Effector memory CD4-positive, alpha-beta T cell (primary cell): ENCODE data around the gene SEBOX.

Experiments used
- DNase-seq, 3 donors: peaks; one replicate each; pipeline ENCODE4 v3.0.0-alpha.2; 2020
- H3K27ac ChIP-seq: 2 replicates; pipeline ENCODE4 v1.7.0; 2013; ENCODE audit warnings: mild to moderate bottlenecking, low read length, moderate library complexity; ENCODE audit not compliant: insufficient read depth, poor library complexity, severe bottlenecking
- H3K27me3 ChIP-seq: replicated peaks from 2 replicates; pipeline ENCODE4 v1.7.0; 2013; ENCODE audit warnings: mild to moderate bottlenecking, low read length; ENCODE audit not compliant: insufficient read depth, control insufficient read depth, poor library complexity, severe bottlenecking
- H3K36me3 ChIP-seq: 2 replicates; pipeline ENCODE4 v1.7.0; 2013; ENCODE audit warnings: mild to moderate bottlenecking, low read length, moderate library complexity; ENCODE audit not compliant: control insufficient read depth, insufficient read depth
- H3K4me1 ChIP-seq: 2 replicates; pipeline ENCODE4 v1.7.0; 2013; ENCODE audit warnings: low read length, mild to moderate bottlenecking; ENCODE audit not compliant: control insufficient read depth, insufficient read depth, poor library complexity, severe bottlenecking
- H3K4me3 ChIP-seq: 2 replicates; pipeline ENCODE4 v1.7.0; 2013; ENCODE audit warnings: low read length, low read depth, mild to moderate bottlenecking; ENCODE audit not compliant: insufficient read depth, poor library complexity, severe bottlenecking
- H3K9me3 ChIP-seq: 2 replicates; pipeline ENCODE4 v1.7.0; 2013; ENCODE audit warnings: mild to moderate bottlenecking, low read length, moderate library complexity; ENCODE audit not compliant: control insufficient read depth

The SEBOX gene

DNA sequence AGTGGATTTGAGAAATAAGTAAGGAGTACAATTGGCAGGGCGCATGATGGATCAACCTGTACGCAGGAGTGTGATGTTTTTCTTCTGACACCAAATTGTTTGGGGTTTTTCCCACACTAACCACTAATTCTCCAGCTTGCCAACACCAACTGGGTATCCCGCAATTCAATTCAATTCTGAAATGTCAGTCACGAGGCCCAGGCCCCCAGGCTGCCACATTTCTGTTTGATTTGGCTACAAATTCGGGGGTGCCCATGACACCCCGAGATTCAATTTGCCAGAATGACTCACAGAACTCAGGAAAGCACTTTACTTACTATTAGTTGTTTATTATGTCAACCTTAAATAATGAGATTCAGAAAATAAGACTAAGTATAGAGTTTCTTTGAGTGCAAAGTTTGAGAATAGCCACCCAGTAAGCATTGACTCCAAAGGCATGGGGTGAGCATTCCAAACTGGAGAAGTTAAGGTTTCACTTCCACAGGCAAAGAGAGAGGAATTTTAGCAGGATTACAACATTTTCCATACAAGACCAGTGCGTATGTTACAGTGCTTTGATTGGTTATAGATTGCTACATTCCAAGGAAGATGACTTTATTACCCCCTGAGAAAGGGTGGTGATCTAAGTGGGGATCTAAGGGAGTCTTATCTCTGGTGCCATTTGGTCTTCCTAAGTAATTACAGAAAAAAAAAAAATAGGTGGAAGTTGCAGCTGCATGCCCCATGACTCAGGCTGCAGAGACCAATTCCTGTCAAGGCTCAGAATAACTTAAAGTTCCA, 29.5 kb upstream of the SEBOX start:
- Histone ChIP-seq H3K27me3 (no peaks in the 10 kb centered on the region), H3K36me3 (peaks cover 48% of the 10 kb centered on the region), H3K9me3 (no peaks in the 10 kb centered on the region), H3K27ac (no peak overlapping the region), H3K4me1 (no peaks in the 10 kb centered on the region), H3K4me3 (no peak overlapping the region)
- DNase-seq, result no peak

DNA sequence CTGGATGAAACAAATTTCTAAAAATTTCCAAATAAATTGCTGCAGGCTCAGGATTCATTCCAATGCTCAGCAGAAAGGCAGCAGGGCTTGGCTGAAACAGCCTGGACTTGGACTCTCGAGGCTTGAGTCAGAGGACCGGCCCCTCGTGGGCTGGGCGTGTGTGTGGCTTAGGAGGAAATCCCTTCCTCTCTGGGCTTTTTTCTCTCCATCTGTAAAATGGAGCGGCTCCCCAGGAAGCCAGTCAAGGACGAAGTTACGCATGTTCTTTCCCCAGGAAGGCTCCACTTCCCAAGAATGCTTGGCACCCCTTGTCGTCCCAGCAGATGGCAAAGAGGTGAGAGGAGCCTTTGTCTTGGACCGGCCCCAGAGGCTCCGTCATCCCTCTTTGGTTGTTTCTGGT, 27.5 kb upstream of the SEBOX start:
- Histone ChIP-seq H3K27ac (no peak overlapping the region), H3K4me1 (no peaks in the 10 kb centered on the region), H3K27me3 (no peaks in the 10 kb centered on the region), H3K4me3 (no peak overlapping the region), H3K9me3 (no peaks in the 10 kb centered on the region), H3K36me3 (peaks cover 56% of the 10 kb centered on the region)
- DNase-seq, result no peak

DNA sequence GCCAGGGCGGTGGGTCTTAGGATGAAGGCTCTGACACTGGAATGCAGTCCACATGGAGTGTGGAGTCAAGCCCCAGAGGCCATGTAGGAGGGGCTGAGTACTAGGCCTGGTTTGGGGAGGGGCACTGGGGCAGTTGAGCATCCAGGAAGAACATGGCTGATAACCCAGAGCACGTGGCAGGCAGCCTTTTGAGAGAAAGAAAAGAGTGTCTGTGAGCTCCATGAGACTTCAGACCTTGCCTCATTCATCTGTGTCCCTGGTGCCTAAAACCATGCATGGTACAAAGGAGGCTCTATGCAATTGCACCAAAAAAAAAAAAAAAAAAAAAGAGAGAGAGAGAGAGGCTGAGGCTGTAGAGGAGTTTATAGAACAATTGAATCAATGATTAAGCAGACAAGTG, 26.4 kb upstream of the SEBOX start:
- H3K4me3 ChIP-seq, result no peak overlapping the region
- H3K27me3 ChIP-seq, result no peaks in the 10 kb centered on the region
- no peaks in the 10 kb centered on the region for H3K9me3 ChIP-seq
- peaks cover 55% of the 10 kb centered on the region for H3K36me3 ChIP-seq
- DNase-seq, result no peak
- no peak overlapping the region for H3K27ac ChIP-seq
- H3K4me1 ChIP-seq, result no peaks in the 10 kb centered on the region

DNA sequence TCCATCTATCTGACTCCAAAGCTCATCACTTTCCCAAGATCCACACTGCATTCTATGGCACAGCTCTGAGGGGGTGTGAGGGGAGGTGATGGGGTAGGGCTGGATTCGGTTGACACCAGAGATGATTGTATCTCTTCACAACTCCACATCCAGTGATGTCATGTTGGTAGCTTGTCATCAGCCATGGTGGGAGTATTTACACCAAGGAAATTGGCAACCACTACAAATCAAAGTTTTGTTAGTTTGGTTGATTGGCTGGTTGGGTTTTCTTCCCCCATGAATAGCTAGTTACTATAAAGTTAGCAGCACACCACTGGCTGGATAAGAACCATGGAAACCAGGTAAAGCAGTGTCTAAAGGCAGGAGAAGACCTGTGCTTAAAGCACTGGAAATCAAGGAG, 26.0 kb upstream of the SEBOX start:
- Histone ChIP-seq H3K9me3 (no peaks in the 10 kb centered on the region), H3K36me3 (peaks cover 51% of the 10 kb centered on the region), H3K27me3 (no peaks in the 10 kb centered on the region), H3K27ac (no peak overlapping the region), H3K4me3 (no peak overlapping the region), H3K4me1 (no peaks in the 10 kb centered on the region)
- no peak for DNase-seq

DNA sequence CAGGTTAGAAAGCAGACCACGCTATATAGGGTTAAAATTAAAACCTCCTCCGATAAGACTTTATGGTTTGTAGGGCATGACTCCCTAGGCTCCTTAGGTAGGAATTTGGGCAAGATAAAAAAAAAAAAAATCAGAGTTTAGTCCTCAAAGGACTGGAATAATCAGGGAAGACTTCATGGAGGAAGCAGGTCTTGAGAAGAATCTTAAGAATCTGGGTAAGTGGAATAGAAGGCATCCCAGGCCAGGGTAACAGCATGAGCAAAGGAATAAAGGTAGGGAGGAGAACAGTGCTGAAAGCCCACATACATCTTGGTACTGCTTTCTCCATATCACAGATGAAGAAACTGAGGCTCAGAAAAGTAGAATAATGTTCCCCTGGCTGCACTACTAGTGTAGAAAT, 25.6 kb upstream of the SEBOX start:
- DNase-seq, result no peak
- no peak overlapping the region for H3K27ac ChIP-seq
- peaks cover 47% of the 10 kb centered on the region for H3K36me3 ChIP-seq
- no peaks in the 10 kb centered on the region for H3K9me3 ChIP-seq
- no peaks in the 10 kb centered on the region for H3K27me3 ChIP-seq
- no peaks in the 10 kb centered on the region for H3K4me1 ChIP-seq
- no peak overlapping the region for H3K4me3 ChIP-seq

DNA sequence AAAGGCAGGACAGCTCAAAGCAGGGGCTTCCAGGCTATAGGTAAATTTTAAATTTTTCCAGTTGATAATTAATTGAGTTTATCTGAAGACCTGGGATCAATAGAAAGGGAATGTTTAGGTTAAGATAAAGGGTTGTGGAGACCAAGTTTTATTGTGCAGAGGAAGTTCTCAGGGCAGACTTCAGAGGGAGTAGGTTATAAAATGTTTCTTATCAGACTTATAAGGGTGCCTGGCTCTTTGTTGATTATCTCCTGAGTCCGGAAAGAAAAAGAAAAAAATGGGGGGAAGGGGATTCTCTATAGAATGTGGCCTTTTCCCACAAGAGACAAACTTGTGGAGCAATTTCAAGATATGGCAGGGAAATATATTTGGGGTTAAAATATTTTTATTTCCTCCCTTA, 25.1 kb upstream of the SEBOX start:
- no peak for DNase-seq
- Histone ChIP-seq H3K9me3 (no peaks in the 10 kb centered on the region), H3K27me3 (no peaks in the 10 kb centered on the region), H3K36me3 (peaks cover 43% of the 10 kb centered on the region), H3K4me3 (no peak overlapping the region), H3K4me1 (peaks cover 4% of the 10 kb centered on the region), H3K27ac (no peak overlapping the region)

DNA sequence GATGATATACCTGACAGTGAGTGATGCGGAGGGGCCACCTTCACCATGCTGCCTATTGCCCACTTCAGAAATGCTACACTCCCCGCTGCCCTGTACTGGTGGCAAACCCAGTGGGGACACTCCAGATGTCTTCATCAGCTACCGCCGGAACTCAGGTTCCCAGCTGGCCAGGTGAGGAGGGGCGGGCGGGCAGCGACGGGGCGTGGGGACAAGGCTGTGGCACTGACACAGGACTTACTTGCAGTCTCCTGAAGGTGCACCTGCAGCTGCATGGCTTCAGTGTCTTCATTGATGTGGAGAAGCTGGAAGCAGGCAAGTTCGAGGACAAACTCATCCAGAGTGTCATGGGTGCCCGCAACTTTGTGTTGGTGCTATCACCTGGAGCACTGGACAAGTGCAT, 23.1 kb upstream of the SEBOX start:
- Histone ChIP-seq H3K4me3 (no peak overlapping the region), H3K36me3 (peaks cover 33% of the 10 kb centered on the region), H3K9me3 (no peaks in the 10 kb centered on the region), H3K4me1 (peaks cover 12% of the 10 kb centered on the region), H3K27me3 (no peaks in the 10 kb centered on the region), H3K27ac (no peak overlapping the region)
- no peak for DNase-seq

DNA sequence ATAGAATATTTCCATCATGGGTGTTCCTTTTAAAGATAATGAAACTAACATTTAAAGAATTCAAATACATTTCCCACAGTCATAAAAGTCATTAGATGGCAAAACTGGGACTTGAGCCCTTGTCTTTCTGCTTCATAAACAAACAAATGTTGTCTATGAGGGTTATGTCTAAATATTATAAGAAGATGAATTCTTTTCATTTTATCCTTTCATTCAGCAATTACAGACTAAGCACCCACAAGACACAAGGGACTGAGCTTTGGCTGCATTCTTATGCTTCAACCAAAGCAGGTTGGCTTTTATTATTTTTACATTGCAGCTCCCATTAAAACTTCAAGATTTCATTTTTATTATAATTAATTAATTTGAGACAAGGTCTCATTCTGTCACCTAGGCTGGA, 21.4 kb upstream of the SEBOX start:
- DNase-seq, result no peak
- H3K4me3 ChIP-seq, result no peak overlapping the region
- H3K9me3 ChIP-seq, result no peaks in the 10 kb centered on the region
- H3K4me1 ChIP-seq, result peaks cover 16% of the 10 kb centered on the region
- H3K27ac ChIP-seq, result no peak overlapping the region
- peaks cover 27% of the 10 kb centered on the region for H3K36me3 ChIP-seq
- no peaks in the 10 kb centered on the region for H3K27me3 ChIP-seq

DNA sequence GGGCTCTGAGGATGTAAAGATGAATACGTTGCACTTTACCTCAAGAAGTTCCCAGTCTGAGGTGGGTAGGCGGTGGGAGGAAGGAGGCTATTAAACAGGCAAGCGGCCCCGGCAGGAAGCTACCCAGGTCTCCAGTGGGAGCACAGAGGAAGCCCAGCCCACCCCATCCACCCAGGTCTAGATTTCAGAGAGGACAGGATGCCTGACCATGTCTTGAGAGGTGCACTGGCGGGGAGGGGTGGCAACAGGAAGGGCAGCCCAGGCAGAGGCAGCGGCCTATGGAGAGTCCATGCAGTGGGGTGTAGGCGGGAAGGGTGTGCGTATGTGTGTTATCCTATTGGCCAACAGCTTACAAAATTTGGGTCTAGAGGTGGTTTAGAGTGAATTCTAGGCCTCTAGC, 20.4 kb upstream of the SEBOX start:
- H3K36me3 ChIP-seq, result peaks cover 17% of the 10 kb centered on the region
- no peaks in the 10 kb centered on the region for H3K27me3 ChIP-seq
- H3K9me3 ChIP-seq, result no peaks in the 10 kb centered on the region
- H3K4me3 ChIP-seq, result peak overlapping the region; percentile 87
- DNase-seq, result no peak
- H3K4me1 ChIP-seq, result peaks cover 19% of the 10 kb centered on the region
- no peak overlapping the region for H3K27ac ChIP-seq

DNA sequence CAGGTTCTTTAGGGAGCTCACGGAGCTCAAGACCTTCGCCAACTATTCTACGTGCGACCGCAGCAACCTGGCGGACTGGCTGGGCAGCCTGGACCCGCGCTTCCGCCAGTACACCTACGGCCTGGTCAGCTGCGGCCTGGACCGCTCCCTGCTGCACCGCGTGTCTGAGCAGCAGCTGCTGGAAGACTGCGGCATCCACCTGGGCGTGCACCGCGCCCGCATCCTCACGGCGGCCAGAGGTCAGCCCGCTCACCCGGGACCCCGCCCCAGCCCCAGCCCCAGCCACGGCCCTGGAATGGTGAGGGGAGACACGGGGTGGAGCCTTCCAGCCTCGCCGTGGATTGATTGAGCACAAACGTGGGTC, 20.0 kb upstream of the SEBOX start:
- H3K27ac ChIP-seq, result peak overlapping the region; percentile 20
- H3K36me3 ChIP-seq, result peaks cover 13% of the 10 kb centered on the region
- DNase-seq, result no peak
- H3K27me3 ChIP-seq, result no peaks in the 10 kb centered on the region
- H3K4me3 ChIP-seq, result peak overlapping the region; percentile 87
- peaks cover 19% of the 10 kb centered on the region for H3K4me1 ChIP-seq
- no peaks in the 10 kb centered on the region for H3K9me3 ChIP-seq
